GM13977 (cell line): ENCODE data around the gene PEX6.

ENCODE experiments used
- DNase-seq: peaks from one replicate; pipeline ENCODE4 v3.0.0; 2012; ENCODE audit warnings: low spot score
- in situ Hi-C: fragments of 300-500 bp; cut with MboI; formaldehyde crosslinking; loops from one replicate; pipeline ENCODE4 v1.12.0; 2022; ENCODE audit warnings: low sequenced_read_pairs, low pct_unique_long_range_greater_than_20kb, mixed read lengths, inconsistent platforms; ENCODE audit not compliant: unreplicated experiment
- TF ChIP-seq, protein P1 (sequence below): IDR thresholded peaks from 2 replicates; pipeline ENCODE4 v1.5.1; 2012; ENCODE audit warnings: mild to moderate bottlenecking, control low read depth; ENCODE audit not compliant: insufficient read depth; ENCODE audit errors: extremely low read depth, missing control alignments

PEX6 gene

DNA sequence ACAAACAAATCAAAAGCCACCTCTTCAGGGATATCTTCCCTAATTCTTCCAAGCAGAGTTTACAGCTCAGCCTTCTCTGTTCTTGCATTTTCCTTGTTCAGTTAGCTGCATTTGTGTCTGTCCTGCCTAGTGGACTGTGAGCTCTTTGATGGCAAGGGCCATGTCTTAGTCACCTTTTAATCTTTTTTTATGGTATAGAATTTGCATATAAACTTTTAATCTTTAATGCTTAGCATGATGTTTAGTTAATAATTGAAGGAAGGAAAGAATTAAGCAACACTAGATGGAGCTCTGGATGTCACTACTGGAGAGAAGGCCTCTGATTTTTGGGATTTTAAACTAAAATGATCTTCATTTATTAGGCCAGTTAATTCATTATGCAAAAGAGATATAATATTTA lies 17.5 kb upstream of the PEX6 start:
- in situ Hi-C loops = no loop called here
- TF ChIP-seq, protein P1, sequence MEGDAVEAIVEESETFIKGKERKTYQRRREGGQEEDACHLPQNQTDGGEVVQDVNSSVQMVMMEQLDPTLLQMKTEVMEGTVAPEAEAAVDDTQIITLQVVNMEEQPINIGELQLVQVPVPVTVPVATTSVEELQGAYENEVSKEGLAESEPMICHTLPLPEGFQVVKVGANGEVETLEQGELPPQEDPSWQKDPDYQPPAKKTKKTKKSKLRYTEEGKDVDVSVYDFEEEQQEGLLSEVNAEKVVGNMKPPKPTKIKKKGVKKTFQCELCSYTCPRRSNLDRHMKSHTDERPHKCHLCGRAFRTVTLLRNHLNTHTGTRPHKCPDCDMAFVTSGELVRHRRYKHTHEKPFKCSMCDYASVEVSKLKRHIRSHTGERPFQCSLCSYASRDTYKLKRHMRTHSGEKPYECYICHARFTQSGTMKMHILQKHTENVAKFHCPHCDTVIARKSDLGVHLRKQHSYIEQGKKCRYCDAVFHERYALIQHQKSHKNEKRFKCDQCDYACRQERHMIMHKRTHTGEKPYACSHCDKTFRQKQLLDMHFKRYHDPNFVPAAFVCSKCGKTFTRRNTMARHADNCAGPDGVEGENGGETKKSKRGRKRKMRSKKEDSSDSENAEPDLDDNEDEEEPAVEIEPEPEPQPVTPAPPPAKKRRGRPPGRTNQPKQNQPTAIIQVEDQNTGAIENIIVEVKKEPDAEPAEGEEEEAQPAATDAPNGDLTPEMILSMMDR = no peak
- DNase-seq = no peak

DNA sequence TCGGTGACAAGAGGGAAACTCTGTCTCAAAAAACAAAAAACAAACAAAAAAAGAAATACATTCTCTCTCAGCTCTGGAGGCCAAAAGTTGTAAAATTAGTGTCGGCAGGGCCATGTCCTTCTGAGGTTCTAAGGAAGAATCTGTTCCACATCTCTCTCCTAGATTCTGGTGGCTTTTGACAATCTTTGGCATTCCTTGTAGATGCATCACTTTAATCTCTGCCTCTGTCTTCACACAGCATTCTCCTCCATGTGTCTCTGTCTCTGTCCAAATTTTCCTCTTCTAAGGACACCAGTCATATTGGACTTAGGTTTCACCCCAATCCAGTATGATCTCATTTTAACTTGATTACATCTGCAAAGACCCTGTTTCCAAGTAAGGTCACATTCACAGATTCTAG lies 14.5 kb upstream of the PEX6 start:
- in situ Hi-C loops = no loop called here
- no peak for DNase-seq
- TF ChIP-seq, protein P1 = no peak

DNA sequence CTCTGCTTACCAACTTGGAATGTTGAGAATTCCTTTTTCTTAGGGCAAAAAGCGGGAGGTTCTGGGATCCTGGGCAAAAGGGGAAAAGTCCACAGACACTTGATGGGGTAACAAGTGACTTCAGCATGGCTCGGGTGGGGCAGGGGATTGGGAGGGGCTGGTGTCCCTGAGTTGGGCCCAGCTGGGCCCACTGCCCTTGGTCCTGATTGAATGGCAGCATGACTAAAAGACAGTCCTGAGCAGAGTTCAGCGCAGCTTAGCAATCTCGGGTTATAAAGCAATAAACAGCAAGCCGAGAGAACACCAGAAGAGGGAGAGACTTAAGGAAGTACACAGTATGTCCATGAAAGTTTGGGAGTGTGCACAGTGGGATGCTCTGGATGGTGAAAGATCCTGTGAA lies 10.9 kb upstream of the PEX6 start:
- no peak for DNase-seq
- TF ChIP-seq, protein P1 = no peak
- in situ Hi-C loops = no loop called here

DNA sequence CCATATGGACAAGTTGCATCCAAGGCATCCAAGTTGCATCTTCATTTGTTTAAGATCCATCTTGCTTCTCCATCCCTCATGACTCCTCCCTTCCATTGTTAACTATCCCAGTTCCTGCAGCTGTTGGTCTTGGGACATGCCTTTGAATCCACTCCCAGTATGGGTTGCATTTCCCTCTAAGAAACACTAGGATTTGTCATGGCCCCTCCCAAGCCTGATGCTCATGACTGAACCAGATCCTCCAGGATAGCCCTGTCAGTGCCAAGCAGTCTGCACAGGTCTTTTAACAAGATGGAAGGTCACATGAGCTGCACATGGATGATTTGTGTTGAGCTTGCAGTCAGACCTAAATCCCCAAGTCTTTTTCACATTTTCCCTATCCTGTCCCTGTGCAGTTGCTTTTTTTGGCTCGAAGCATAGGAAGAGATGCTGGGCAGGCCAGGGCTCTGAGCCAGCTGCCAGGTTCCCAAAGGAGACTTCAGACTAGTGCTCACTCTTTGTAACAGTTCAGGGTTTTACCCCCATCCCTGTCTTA lies 9.6 kb upstream of the PEX6 start:
- in situ Hi-C loops = no loop called here
- TF ChIP-seq, protein P1 = no peak
- DNase-seq = no peak

DNA sequence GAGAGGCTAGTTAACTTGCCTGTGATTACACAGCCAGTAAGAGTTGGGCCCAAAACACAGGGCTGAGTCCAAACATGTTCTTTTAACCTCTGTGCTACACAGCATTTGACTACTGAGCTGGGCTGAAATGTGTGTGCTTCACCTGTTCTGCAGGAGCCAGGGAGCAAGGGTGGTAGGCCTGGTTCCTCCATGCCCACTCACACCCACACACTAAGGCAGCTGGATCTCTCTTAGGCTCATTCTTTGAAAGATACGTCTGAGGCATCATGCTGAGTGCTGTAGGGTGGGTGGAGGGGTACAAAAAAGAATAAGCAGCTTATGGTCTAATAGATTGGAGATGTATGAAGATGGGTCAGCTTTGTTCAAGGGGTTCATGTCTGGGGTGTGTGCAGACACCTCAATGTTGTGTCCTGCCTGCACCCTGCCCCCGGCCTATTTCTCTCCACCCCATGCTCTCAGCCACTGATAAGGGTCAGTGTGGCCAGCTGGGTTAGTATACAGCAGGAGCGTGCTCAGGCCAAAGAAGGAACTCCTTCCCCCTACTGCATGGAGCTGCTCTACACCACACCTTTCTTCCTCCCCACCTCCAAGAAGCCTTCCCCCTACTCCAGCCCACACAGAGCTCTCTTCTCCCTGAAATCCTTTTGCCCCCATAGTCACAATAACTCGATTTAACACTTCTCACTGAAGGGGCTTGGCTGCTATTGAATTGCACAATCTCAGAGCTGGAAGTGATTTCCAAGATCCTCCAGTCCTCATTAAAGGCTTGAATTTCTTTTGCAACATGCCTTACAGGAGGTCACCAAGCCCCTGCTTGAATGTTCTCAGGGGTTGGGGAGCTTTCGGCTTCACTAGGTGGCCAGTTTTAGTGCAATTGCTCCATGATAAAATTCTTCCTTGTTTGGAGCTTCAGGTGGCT lies 8.8 kb upstream of the PEX6 start:
- no peak for DNase-seq
- in situ Hi-C loops = no loop called here
- TF ChIP-seq, protein P1 = no peak

DNA sequence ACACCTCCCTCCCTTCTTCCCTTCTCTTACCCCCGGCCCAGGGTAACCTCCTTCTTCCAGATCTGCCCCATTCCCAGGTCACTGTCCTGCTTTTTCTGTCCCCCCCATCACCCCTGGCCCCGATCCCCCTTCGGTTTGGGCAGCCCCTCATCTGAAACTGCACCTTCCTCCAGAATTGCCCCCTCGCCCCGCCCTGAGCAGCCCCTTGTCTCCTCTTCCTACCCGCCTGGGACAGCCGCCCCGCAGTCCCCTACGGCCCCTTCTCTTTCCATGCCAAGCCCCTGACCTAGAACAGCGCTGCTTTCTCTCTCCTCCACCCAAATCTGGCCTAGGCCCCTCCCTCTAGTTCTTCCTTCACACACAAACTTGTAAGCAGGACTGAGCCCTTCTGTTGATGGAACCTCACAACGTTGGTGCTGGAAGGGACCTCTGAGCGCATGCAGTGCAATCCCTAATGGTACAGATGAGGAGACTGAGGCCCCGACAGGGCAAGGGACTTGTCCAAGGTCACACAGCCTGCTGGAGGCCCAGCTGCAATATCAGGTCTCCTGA lies 6.0 kb upstream of the PEX6 start:
- DNase-seq = no peak
- in situ Hi-C loops = no loop called here
- TF ChIP-seq, protein P1 = no peak
